ENCODE measurements around the gene KRTAP29-1.
"Not testable (repeated sequence)": the region's sequence is repeated elsewhere in the genome, so short reads cannot be mapped to it uniquely, and the experiment has no call there.

The KRTAP29-1 gene

DNA sequence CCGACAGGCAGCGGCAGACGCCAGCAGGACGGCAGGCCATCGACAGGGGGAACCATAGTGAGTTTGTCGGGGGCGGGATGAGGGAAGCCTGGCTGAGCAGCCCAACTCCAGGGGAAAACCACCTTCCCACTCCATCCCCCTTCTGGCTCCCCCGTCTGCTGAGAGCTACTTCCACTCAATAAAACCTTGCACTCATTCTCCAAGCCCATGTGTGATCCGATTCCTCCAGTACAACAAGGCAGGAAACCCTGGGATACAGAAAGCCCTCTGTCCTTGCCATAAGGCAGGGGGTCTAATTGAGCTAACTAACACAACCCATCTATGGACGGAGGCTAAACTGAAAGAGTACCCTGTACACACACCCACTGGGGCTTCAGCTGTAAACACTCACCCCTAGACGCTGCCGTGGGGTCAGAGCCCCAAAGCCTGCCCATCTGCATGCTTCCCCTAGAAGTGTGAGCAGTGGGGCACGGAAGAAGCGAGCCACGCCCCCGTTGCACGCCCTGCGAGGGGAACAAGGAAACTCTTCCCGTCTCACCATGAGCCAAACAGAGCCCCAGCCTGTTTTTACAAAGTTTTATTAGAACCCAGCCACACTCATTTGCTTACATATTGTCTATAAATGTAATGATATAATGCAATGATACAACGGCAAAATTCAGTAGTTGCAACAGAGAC, 4.1 kb downstream of the KRTAP29-1 start:
- DNase-seq (ENCODE audit: low spot score): no peak

DNA sequence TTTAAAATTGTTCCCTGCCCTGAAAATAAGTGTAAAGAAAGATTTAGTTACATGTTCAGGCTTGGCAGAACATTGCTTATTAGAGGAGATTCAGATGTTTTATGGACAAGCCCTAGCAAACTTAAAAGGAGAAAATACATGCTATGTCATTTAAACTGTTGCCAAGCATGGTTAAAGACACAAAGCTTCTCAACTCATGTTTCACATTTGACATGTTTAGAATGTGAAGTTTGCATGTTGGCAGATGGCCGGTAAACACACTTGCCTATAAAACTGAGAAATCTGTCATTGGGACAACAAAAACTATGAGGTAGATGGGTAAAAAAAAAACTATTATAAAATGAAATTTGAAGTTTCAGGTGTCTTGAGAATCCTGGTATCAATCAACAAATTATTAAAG, 5.8 kb downstream of the KRTAP29-1 start:
- DNase-seq (ENCODE audit: low spot score): no peak

DNA sequence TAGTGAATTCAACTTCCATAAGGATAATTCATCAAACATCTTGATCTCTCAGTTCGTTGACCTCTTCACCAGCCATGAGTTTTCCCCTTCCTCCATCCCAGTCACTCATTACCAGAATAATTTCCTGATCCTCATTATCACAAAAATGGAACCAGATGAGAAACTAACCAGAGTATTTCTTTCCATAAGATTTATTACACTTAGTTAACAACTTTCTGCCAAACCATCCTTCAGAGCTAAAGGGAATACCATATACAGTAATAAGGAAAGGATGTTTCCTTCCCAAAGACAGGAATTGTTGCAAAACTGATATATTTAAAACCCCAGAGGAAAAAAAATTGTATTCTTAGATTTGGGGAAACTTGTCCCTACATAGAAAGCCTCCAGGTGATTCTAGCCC, 8.6 kb downstream of the KRTAP29-1 start:
- no peak for DNase-seq (ENCODE audit: low spot score)

DNA sequence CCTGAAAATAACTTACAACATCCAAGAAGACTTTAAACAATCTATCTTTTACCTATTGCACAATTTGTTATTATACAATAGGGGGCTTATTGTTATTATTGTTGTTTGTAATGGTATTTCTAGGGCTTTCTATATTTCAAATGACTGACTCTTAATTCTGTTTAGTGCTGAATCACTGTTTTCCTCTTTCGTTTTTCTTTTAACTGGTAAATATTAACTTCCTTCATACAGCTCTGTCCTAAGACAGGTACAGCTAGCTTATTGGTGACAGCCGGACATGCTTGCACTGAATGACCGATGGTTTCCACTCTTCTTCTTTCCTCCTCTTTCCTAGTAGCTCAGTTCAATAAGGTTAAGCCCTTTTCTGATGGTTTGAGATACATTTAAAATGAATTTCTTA, 15.6 kb downstream of the KRTAP29-1 start:
- DNase-seq (ENCODE audit: low spot score): no peak

DNA sequence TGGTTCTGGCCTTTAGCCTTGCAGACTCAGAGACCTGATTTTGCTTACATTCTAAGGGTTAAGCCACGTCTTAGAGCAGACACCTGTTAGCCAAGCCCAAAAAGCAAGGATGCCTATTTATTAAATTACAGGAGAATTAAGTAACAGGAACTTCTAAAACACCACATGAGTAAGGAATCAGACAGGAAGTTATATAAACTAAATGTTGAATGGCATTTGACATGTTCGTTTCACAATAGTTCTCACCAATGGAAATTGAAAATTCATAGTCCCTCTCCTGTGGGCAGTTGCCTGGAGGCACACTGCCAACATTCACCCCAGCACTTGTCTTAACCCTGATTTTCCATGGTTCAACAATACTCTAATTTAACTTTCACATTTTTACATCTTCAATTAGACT, 18.1 kb downstream of the KRTAP29-1 start:
- DNase-seq (ENCODE audit: low spot score): no peak

DNA sequence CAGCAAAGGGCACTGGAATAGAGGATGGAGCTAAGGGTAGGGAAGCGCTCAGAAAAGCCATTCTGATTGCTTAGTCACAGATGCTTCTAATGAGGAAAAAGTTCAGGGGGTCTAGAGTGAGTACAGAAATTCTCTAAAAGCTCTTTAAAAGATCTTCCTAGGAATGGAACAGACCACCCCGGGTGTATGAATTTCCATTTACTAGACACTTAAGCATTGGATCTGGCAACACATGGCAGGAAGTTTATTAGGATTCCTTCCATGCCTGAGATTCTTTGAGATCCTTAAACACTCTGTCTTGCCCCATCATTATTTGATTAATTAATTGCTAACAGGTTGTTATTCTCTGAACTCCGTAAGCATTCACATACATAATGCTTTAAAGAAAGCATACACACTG, 18.6 kb downstream of the KRTAP29-1 start:
- DNase-seq (ENCODE audit: low spot score): no peak

DNA sequence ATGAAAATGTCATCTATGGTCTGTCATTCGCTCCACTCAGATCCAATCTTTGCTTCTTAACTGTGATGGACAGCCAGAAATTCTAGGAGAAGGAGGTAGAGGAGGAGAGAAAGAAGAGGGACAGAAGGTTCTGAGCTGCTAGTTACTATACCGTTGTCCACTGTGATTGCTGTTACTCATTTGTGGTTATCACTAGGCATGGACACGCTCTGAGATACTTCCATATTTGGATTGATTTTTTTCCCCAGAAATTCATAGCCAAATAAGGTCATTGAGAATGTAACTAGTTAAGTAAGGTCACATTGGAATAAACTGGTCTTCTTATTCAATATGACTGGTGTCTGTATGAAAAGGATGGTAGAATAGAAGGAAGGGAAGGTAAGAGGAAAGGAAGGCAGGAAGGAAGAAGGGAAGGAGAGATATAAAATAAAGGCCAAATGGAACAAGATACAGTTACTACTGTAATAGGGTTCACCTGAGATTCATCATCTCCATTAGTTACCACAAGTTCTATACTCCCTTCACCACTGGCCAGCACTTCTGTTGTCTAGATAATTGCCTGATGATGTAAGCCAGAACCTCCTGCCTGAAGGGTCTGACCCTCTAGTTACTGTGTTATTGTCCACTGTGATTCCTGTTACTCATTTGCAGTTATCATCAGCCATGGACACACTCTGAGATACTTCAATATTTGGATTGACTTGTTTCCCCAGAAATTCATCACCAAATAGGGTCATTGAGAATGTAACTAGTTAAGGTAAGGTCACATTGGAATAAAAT, 24.3 kb downstream of the KRTAP29-1 start:
- DNase-seq (ENCODE audit: low spot score): no peak

DNA sequence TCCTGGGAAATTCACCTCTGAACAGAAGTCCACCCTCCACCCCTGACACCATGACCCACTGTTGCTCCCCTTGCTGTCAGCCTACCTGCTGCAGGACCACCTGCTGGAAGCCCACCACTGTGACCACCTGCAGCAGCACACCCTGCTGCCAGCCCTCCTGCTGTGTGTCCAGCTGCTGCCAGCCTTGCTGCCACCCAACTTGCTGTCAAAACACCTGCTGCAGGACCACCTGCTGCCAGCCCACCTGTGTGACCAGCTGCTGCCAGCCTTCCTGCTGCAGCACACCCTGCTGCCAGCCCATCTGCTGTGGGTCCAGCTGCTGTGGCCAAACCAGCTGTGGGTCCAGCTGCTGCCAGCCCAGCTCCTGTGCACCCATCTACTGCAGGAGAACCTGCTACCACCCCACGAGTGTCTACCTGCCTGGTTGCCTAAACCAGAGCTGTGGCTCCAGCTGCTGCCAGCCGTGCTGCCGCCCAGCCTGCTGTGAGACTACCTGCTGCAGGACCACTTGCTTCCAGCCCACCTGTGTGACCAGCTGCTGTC, 26.9 kb downstream of the KRTAP29-1 start, which contains the start of gene KRTAP9-7:
KRTAP9-7 (plus strand) TSS at position 51 of the 543 bp plus-strand sequence; CDS start at position 51, 0 bp downstream.
- not testable (repeated sequence) for DNase-seq (ENCODE audit: low spot score)

DNA sequence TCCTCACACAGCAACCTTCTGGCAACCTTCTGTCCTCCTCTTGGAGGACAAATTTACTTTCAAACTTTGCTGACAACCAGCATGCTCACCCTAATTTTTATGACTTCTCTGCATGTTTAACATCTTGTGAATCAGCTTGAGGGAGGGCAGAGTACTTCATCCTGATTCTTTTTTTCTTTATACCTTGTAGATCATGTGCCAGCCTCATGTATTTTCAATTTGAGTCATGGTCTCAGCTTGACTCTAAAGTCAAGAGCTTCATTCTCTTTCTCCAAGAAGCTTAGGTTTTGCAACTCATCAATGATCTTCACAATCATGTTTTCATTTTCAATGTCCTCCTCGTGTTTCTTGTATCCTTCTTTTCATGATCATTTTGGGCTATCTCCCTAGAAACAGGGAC, 30.8 kb downstream of the KRTAP29-1 start:
- no peak for DNase-seq (ENCODE audit: low spot score)

DNA sequence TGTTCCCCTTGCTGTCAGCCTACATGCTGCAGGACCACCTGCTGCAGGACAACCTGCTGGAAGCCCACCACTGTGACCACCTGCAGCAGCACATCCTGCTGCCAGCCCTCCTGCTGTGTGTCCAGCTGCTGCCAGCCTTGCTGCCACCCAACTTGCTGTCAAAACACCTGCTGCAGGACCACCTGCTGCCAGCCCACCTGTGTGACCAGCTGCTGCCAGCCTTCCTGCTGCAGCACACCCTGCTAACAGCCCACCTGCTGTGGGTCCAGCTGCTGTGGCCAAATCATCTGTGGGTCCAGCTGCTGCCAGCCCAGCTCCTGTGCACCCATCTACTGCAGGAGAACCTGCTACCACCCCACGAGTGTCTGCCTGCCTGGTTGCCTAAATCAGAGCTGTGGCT, 31.3 kb downstream of the KRTAP29-1 start:
- DNase-seq (ENCODE audit: low spot score): not testable (repeated sequence)

DNA sequence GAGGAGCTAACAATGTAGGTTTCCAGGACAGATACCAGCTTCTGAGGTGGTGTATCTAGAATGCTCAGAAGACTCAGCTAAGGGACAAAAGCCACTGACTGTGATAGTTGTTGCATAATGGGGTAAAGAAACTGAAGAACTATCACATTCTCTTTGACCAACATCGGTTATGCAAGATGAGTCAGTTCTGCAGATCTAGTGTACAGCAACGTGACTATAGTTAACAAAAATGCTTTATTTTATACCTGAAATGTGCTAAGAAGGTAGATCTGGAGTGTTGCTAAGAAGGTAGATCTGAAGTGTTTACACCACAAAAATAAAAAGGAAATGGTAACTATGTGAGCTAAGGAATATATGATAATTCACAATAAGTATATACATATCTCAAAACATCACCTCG, 34.9 kb downstream of the KRTAP29-1 start:
- DNase-seq (ENCODE audit: low spot score): no peak

DNA sequence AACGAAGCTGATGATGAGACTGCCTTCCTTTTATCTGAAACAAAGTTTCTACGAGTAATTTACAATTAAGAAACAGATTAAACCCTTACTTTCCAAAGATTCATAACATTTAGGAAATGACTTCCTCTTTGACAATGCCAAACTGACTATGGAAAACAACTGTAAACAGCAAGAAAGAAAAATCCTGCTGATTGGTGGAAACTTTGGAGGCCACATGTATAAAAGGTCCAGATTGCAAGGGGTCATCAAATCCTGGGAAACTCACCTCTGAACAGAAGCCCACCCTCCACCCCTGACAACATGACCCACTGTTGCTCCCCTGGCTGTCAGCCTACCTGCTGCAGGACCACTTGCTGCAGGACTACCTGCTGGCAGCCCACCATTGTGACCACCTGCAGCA, 37.6 kb downstream of the KRTAP29-1 start, which contains the start of gene KRTAP9-6:
KRTAP9-6 (plus strand) TSS at position 301 of the 400 bp plus-strand sequence; CDS start at position 301, 0 bp downstream.
- DNase-seq (ENCODE audit: low spot score): no peak

DNA sequence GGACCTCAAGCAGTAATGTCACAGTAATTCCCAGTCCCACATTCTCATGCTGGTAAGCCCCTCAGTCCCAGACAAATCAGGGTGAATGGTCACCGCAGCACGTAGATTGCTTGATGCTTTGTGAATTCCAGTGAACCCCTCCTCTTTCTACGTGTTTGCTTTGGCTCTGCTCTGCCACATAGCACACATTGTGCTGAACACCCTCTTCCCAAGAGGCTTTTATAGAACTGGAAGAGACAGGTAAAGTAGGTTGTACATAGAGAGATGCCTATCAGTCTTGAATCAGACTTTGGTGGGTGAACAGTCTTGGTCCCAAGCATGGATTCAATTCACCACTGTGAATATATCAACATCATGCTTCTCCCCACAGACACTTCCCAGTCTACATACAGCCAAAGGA, 38.1 kb downstream of the KRTAP29-1 start:
- DNase-seq (ENCODE audit: low spot score): no peak

DNA sequence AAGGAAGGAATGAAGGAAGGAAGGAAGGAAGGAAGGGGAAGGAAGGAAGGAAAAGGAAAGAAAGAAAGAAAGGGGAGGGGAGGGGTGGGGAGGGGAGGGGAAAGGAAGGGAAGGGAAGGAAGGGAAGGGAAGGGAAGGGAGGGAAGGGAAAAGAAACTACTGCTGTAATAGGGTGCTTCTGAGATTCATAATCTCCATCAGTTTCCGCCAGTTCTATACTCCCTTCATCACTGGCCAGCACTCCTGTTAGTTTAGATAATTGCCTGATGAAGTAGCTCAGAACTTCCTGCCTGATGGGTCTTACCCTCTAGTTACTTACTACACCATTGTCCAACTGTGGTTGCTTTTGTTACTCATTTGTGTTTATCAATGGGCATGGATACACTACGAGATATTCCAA, 39.4 kb downstream of the KRTAP29-1 start:
- DNase-seq (ENCODE audit: low spot score): no peak

DNA sequence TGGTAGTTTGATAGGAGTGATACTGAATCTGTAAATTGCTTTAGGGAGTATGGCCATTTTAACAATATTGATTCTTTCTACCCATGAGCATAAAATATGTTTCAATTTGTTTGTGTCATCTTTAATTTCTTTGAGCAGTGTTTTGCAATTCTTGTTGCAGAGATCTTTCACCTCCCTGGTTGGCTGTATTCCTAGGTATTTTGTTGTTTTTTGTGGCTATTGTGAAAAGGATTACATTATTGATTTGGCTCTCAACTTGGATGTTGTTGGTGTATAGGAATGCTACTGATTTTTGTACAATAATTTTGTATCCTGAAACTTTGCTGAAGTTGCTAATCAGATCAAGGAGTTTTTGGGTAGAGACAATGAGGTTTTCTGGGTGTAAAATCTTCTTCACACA, 44.2 kb downstream of the KRTAP29-1 start:
- DNase-seq (ENCODE audit: low spot score): no peak

DNA sequence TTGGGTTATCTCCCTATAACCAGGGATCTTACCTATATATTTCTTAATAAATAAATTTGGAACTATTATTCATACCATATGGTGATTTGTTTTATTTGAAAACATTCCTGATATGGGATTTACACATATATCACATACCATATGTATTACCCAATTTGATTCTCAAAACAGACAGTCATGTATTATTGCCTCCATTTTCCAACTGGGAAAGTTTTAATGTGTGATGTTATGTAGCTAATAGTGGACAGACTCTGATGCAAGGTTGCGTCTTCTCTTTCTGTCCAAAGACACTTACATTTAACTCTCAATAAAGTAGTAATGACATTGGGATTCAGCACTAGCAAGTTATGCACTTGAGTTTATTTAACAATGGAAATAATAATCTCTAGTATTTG, 46.4 kb downstream of the KRTAP29-1 start:
- DNase-seq (ENCODE audit: low spot score): no peak

DNA sequence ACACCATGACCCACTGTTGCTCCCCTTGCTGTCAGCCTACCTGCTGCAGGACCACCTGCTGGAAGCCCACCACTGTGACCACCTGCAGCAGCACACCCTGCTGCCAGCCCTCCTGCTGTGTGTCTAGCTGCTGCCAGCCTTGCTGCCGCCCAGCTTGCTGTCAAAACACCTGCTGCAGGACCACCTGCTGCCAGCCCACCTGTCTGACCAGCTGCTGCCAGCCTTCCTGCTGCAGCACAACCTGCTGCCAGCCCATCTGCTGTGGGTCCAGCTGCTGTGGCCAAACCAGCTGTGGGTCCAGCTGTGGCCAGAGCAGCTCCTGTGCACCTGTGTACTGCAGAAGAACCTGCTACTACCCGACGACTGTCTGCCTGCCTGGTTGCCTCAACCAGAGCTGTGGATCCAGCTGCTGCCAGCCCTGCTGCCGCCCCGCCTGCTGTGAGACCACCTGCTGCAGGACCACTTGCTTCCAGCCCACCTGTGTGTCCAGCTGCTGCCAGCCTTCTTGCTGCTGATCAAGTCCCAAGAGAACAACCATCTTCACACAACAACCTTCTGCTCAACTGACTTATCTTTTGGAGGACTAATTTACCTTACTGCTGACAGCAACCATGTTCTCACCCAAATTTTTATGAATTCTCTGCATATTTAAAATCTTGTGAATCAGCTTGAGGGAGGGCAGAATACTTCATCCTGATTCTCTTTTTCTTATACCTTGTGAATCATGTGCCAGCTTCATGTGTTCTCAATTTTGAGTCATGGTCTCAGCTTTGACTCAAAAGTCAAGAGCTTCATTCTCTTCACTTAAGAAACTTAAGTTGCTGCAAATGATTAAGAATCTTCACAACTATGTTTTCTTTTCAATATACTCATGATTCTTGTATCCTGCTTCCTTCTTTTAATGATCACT, 47.0 kb downstream of the KRTAP29-1 start, which contains the start of gene KRTAP9-9:
KRTAP9-9 (plus strand) TSS at position 4 of the 910 bp plus-strand sequence.
- not testable (repeated sequence) for DNase-seq (ENCODE audit: low spot score)

DNA sequence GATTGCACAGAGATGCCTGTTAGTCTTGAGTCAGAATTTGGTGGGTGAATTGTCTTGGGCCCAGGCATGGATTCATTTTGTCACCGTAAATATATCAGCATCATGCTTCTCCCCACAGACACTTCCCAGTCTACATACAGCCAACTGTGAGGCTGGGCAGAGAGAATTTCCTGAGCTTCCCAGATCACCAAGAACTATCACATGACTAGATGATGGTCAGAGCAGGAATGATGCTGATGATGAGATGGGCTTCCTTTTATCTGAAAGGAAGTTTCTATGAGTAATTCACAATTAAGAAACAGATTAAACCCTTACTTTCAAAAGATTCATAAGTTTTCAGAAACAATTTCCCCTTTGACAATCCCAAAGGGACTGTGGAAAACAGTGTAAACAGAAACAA, 47.8 kb downstream of the KRTAP29-1 start:
- no peak for DNase-seq (ENCODE audit: low spot score)

All from LoVo (cell line).